Panc1 (cell line): ENCODE measurements around the gene TCF15.

Experiments
- POLR2AphosphoS5 ChIP-seq: IDR thresholded peaks from 2 replicates; pipeline ENCODE4 v1.6.1; 2012; ENCODE audit warnings: mild to moderate bottlenecking, low read depth, low read length, moderate library complexity
- REST ChIP-seq, 2 experiments: IDR thresholded peaks; 2 replicates each; pipeline ENCODE4 v1.6.1; 2011 to 2012; ENCODE audit warnings: low read depth in 2 of 2, control low read depth in 1 of 2, low read length in 1 of 2, mild to moderate bottlenecking in 1 of 2, moderate library complexity in 1 of 2; ENCODE audit not compliant: insufficient read depth in 1 of 2
- TF ChIP-seq, protein P1 (sequence below): fragments of 450-650 bp; IDR thresholded peaks from 2 replicates; pipeline ENCODE4 v1.5.1; 2017; ENCODE audit warnings: mild to moderate bottlenecking

DNA sequence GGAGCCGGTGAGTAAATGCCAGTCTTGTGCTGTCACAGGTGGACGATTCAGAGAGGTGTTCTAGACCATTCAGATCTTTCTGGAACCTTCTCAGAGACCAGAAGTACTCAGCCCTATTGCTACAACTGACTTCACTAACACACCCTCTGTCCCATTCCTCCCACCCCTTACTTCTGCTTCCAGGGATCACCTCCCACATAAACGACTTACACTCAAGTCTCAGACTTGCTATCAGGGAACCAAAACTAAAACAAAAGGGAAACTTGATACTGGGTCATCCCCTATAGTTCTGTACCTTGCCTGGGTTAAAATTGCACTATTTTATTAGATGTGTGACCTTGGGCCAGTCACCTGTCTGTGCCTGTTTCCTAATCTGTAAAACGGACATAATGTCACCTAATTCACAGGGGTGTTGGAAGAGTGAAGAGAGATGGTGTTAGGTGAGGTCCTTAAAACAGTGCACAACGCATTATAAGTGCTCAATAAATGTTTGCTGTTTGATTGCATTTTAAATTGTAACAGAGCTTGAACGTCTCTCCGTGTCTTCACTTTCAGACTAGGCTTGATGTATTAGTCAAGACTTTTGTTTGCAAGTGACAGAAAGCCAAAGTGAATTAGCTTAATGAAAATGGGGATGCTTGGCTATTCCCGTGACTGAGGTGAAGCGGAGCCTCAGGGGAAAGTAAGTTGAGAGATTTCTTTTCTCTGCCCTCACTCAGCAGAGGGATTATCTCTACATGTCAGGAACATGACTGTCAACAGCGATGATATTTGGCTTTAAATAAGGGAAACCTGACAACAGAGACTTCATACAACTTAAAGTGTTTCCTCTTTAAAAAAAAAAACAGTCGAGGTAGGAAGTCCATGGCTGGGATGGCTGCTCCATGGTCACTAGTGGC is 45.9 kb upstream of the TCF15 start:
- TF ChIP-seq, protein P1, sequence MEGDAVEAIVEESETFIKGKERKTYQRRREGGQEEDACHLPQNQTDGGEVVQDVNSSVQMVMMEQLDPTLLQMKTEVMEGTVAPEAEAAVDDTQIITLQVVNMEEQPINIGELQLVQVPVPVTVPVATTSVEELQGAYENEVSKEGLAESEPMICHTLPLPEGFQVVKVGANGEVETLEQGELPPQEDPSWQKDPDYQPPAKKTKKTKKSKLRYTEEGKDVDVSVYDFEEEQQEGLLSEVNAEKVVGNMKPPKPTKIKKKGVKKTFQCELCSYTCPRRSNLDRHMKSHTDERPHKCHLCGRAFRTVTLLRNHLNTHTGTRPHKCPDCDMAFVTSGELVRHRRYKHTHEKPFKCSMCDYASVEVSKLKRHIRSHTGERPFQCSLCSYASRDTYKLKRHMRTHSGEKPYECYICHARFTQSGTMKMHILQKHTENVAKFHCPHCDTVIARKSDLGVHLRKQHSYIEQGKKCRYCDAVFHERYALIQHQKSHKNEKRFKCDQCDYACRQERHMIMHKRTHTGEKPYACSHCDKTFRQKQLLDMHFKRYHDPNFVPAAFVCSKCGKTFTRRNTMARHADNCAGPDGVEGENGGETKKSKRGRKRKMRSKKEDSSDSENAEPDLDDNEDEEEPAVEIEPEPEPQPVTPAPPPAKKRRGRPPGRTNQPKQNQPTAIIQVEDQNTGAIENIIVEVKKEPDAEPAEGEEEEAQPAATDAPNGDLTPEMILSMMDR: no peak
- TF ChIP-seq REST (IDR thresholded peaks at IDR 0.05; ENCODE audit: insufficient read depth in 1 of 2, low read depth in 2 of 2, low read length in 1 of 2) (no peak), POLR2AphosphoS5 (no peak)
